WTC11 (cell line): ENCODE data around the gene NRXN3. TPM values are rescaled to one million over a fixed set of nuclear protein-coding genes. Genes with fewer than 3 reads are reported as not detected.

Source experiments
- ATAC-seq: fragments of 200-7000 bp; cut with Tn5 transposase; 2 replicates; pipeline ENCODE4 v1.10.0; 2021; ENCODE audit warnings: mild to moderate bottlenecking, moderate library complexity
- CTCF ChIA-PET: fragments of 300-600 bp; sonication (Branson Sonifier 250); formaldehyde crosslinking; loops from one replicate; lab custom pipeline; 2021; ENCODE audit warnings: antibody characterized with exemption; lab: Charles Lee
- POLR2A ChIA-PET: fragments of 350-600 bp; sonication (Branson Sonifier 250); formaldehyde crosslinking; loops from one replicate; lab custom pipeline; 2021; ENCODE audit warnings: antibody characterized with exemption; lab: Charles Lee
- DNase-seq: peaks from one replicate; pipeline ENCODE4 v3.0.0; 2021; ENCODE audit warnings: low spot score
- H3K27ac Mint-ChIP-seq: 2 replicates; pipeline ENCODE4 v1.8.0; 2021; ENCODE audit warnings: mixed read lengths
- H3K27me3 Mint-ChIP-seq: 2 replicates; pipeline ENCODE4 v1.8.0; 2021; ENCODE audit warnings: low read depth, mild to moderate bottlenecking, moderate library complexity, mixed read lengths
- H3K36me3 Mint-ChIP-seq: 2 replicates; pipeline ENCODE4 v1.8.0; 2021; ENCODE audit warnings: mixed read lengths
- H3K4me1 Mint-ChIP-seq: 2 replicates; pipeline ENCODE4 v1.8.0; 2022; ENCODE audit warnings: mixed read lengths
- H3K4me3 Mint-ChIP-seq: 2 replicates; pipeline ENCODE4 v1.8.0; 2021; ENCODE audit warnings: mild to moderate bottlenecking, moderate library complexity, mixed read lengths
- H3K9me3 Mint-ChIP-seq: 2 replicates; pipeline ENCODE4 v1.8.0; 2021; ENCODE audit warnings: mixed read lengths
- ATF1 ChIP-seq: sonication (generic); formaldehyde crosslinking; IDR thresholded peaks from 2 replicates; pipeline ENCODE4 v1.8.1; 2023; ENCODE audit warnings: mild to moderate bottlenecking, moderate library complexity, missing genetic modification reagents
- CBFB ChIP-seq: sonication (generic); formaldehyde crosslinking; IDR thresholded peaks from 2 replicates; pipeline ENCODE4 v1.8.1; 2022; ENCODE audit warnings: mild to moderate bottlenecking, low read depth, missing genetic modification reagents
- MXD4 ChIP-seq: fragments of 250-450 bp; sonication (Bioruptor Pico); IDR thresholded peaks from 2 replicates; pipeline ENCODE4 v1.8.0; 2021; ENCODE audit warnings: mild to moderate bottlenecking, moderate library complexity, borderline replicate concordance
- OVOL2 ChIP-seq: fragments of 250-450 bp; sonication (Bioruptor Pico); IDR thresholded peaks from 2 replicates; pipeline ENCODE4 v1.9.0; 2021; ENCODE audit warnings: mild to moderate bottlenecking, borderline replicate concordance
- PRRX2 ChIP-seq: fragments of 250-450 bp; sonication (Bioruptor Pico); IDR thresholded peaks from 2 replicates; pipeline ENCODE4 v1.8.0; 2021; ENCODE audit warnings: mild to moderate bottlenecking
- RORB ChIP-seq: fragments of 250-450 bp; sonication (Bioruptor Pico); IDR thresholded peaks from 2 replicates; pipeline ENCODE4 v1.9.0; 2021; ENCODE audit warnings: mild to moderate bottlenecking
- SMAD4 ChIP-seq: sonication (generic); formaldehyde crosslinking; IDR thresholded peaks from 2 replicates; pipeline ENCODE4 v1.8.0; 2022; ENCODE audit warnings: mild to moderate bottlenecking, missing genetic modification reagents
- TEAD1 ChIP-seq: sonication (generic); formaldehyde crosslinking; IDR thresholded peaks from 2 replicates; pipeline ENCODE4 v1.8.0; 2022; ENCODE audit warnings: mild to moderate bottlenecking, missing genetic modification reagents
- TEAD4 ChIP-seq: sonication (generic); formaldehyde crosslinking; IDR thresholded peaks from 2 replicates; pipeline ENCODE4 v1.8.0; 2022; ENCODE audit warnings: mild to moderate bottlenecking, missing genetic modification reagents
- ZNF138 ChIP-seq: sonication (generic); formaldehyde crosslinking; conservative IDR thresholded peaks from 2 replicates; pipeline ENCODE4 v1.8.1; 2022; ENCODE audit warnings: mild to moderate bottlenecking, moderate library complexity, missing genetic modification reagents
- ZNF263 ChIP-seq: sonication (generic); formaldehyde crosslinking; IDR thresholded peaks from 2 replicates; pipeline ENCODE4 v1.8.1; 2022; ENCODE audit warnings: low read depth, mild to moderate bottlenecking, moderate library complexity, missing genetic modification reagents
- ZNF416 ChIP-seq: fragments of 250-450 bp; sonication (Bioruptor Pico); IDR thresholded peaks from 2 replicates; pipeline ENCODE4 v1.9.0; 2021; ENCODE audit warnings: mild to moderate bottlenecking, inconsistent platforms
- ZNF423 ChIP-seq: fragments of 250-450 bp; sonication (Bioruptor Pico); IDR thresholded peaks from 2 replicates; pipeline ENCODE4 v2.1.2; 2022; ENCODE audit warnings: mild to moderate bottlenecking, moderate library complexity
- total RNA-seq: library from RNA; stranded (reverse); gene quantifications from 3 replicates; pipeline ENCODE4 v1.2.3, GENCODE V29; 2021
- TF ChIP-seq, protein P1 (sequence below): fragments of 250-450 bp; sonication (Bioruptor Pico); IDR thresholded peaks from 2 replicates; pipeline ENCODE4 v2.1.2; 2022; ENCODE audit warnings: mild to moderate bottlenecking, moderate library complexity
- TF ChIP-seq, protein P2 (sequence below): sonication (generic); formaldehyde crosslinking; IDR thresholded peaks from 2 replicates; pipeline ENCODE4 v1.8.0; 2022; ENCODE audit warnings: mild to moderate bottlenecking, missing genetic modification reagents
- TF ChIP-seq, protein P3 (sequence below): sonication (generic); formaldehyde crosslinking; conservative IDR thresholded peaks from 2 replicates; pipeline ENCODE4 v1.8.1; 2022; ENCODE audit warnings: mild to moderate bottlenecking, missing genetic modification reagents
- TF ChIP-seq, protein P4 (sequence below): fragments of 250-450 bp; sonication (Bioruptor Pico); IDR thresholded peaks from 2 replicates; pipeline ENCODE4 v1.9.0; 2021; ENCODE audit warnings: mild to moderate bottlenecking, borderline replicate concordance
- TF ChIP-seq, protein P5 (sequence below): fragments of 250-450 bp; sonication (Bioruptor Pico); IDR thresholded peaks from 2 replicates; pipeline ENCODE4 v1.8.0; 2021; ENCODE audit warnings: mild to moderate bottlenecking
- TF ChIP-seq, protein P6 (sequence below): sonication (generic); formaldehyde crosslinking; IDR thresholded peaks from 2 replicates; pipeline ENCODE4 v1.8.1; 2022; ENCODE audit warnings: mild to moderate bottlenecking, missing genetic modification reagents, moderate library complexity, borderline replicate concordance
- TF ChIP-seq, protein P7 (sequence below): sonication (generic); formaldehyde crosslinking; IDR thresholded peaks from 2 replicates; pipeline ENCODE4 v1.8.1; 2023; ENCODE audit warnings: mild to moderate bottlenecking, missing genetic modification reagents

NRXN3 gene
- total RNA-seq, 1 experiment from 2014 or later = 3.0 TPM

DNA sequence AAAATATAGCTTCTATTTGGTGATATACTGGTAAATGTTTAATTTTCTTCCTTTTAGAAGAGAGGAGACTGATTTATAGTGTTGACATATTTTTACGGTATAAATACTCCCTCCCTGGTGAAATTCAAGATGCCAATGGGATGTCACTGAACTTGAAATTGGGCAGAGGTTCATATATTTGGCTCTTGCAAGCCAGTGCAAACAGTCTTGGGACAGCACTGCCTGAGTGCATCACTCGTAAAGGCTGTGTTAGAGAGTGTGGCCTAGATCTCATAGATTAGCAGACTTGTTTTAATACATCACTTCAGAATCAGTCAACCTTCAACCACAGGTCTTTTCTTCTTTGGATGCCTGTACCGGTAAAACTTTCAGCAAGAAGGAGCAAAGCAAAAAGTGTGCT, 681.0 kb downstream of the NRXN3 start:
- CTCF ChIA-PET = interaction anchor here (0.7 to 3.8 kb wide), 2 partner anchors 51 to 93 kb away, joined by 3 to 16 read pairs; no protein-coding TSS in a partner anchor
- ATAC-seq (no peak), DNase-seq (no peak)
- H3K9me3 Mint-ChIP-seq = no peaks in the 10 kb centered on the region
- H3K4me1 Mint-ChIP-seq = peaks cover 39% of the 10 kb centered on the region
- no peaks in the 10 kb centered on the region for H3K36me3 Mint-ChIP-seq
- no peak for TF ChIP-seq OVOL2 (CRISPR knock-in tag)
- no peak for TF ChIP-seq ATF1
- TF ChIP-seq PRRX2 (CRISPR knock-in tag) = no peak
- TF ChIP-seq, protein P1, sequence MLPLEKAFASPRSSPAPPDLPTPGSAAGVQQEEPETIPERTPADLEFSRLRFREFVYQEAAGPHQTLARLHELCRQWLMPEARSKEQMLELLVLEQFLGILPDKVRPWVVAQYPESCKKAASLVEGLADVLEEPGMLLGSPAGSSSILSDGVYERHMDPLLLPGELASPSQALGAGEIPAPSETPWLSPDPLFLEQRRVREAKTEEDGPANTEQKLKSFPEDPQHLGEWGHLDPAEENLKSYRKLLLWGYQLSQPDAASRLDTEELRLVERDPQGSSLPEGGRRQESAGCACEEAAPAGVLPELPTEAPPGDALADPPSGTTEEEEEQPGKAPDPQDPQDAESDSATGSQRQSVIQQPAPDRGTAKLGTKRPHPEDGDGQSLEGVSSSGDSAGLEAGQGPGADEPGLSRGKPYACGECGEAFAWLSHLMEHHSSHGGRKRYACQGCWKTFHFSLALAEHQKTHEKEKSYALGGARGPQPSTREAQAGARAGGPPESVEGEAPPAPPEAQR (CRISPR knock-in tag) = no peak
- no peak for TF ChIP-seq ZNF263
- TF ChIP-seq, protein P2, sequence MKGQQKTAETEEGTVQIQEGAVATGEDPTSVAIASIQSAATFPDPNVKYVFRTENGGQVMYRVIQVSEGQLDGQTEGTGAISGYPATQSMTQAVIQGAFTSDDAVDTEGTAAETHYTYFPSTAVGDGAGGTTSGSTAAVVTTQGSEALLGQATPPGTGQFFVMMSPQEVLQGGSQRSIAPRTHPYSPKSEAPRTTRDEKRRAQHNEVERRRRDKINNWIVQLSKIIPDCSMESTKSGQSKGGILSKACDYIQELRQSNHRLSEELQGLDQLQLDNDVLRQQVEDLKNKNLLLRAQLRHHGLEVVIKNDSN = no peak
- no peak for TF ChIP-seq MXD4 (CRISPR knock-in tag)
- no peak for TF ChIP-seq ZNF138 (CRISPR knock-in tag)
- no peak for TF ChIP-seq TEAD4 (CRISPR knock-in tag)
- TF ChIP-seq, protein P3, sequence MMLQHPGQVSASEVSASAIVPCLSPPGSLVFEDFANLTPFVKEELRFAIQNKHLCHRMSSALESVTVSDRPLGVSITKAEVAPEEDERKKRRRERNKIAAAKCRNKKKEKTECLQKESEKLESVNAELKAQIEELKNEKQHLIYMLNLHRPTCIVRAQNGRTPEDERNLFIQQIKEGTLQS (CRISPR knock-in tag) = no peak
- no peak for TF ChIP-seq TEAD1 (CRISPR knock-in tag)
- TF ChIP-seq SMAD4 (CRISPR knock-in tag) = no peak
- no peak for TF ChIP-seq ZNF423 (CRISPR knock-in tag)
- TF ChIP-seq, protein P4, sequence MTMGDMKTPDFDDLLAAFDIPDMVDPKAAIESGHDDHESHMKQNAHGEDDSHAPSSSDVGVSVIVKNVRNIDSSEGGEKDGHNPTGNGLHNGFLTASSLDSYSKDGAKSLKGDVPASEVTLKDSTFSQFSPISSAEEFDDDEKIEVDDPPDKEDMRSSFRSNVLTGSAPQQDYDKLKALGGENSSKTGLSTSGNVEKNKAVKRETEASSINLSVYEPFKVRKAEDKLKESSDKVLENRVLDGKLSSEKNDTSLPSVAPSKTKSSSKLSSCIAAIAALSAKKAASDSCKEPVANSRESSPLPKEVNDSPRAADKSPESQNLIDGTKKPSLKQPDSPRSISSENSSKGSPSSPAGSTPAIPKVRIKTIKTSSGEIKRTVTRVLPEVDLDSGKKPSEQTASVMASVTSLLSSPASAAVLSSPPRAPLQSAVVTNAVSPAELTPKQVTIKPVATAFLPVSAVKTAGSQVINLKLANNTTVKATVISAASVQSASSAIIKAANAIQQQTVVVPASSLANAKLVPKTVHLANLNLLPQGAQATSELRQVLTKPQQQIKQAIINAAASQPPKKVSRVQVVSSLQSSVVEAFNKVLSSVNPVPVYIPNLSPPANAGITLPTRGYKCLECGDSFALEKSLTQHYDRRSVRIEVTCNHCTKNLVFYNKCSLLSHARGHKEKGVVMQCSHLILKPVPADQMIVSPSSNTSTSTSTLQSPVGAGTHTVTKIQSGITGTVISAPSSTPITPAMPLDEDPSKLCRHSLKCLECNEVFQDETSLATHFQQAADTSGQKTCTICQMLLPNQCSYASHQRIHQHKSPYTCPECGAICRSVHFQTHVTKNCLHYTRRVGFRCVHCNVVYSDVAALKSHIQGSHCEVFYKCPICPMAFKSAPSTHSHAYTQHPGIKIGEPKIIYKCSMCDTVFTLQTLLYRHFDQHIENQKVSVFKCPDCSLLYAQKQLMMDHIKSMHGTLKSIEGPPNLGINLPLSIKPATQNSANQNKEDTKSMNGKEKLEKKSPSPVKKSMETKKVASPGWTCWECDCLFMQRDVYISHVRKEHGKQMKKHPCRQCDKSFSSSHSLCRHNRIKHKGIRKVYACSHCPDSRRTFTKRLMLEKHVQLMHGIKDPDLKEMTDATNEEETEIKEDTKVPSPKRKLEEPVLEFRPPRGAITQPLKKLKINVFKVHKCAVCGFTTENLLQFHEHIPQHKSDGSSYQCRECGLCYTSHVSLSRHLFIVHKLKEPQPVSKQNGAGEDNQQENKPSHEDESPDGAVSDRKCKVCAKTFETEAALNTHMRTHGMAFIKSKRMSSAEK (CRISPR knock-in tag) = no peak
- TF ChIP-seq CBFB (CRISPR knock-in tag) = no peak
- no peak for TF ChIP-seq RORB (CRISPR knock-in tag)
- TF ChIP-seq, protein P5, sequence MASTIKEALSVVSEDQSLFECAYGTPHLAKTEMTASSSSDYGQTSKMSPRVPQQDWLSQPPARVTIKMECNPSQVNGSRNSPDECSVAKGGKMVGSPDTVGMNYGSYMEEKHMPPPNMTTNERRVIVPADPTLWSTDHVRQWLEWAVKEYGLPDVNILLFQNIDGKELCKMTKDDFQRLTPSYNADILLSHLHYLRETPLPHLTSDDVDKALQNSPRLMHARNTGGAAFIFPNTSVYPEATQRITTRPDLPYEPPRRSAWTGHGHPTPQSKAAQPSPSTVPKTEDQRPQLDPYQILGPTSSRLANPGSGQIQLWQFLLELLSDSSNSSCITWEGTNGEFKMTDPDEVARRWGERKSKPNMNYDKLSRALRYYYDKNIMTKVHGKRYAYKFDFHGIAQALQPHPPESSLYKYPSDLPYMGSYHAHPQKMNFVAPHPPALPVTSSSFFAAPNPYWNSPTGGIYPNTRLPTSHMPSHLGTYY (CRISPR knock-in tag) = no peak
- TF ChIP-seq ZNF416 = no peak
- TF ChIP-seq, protein P6, sequence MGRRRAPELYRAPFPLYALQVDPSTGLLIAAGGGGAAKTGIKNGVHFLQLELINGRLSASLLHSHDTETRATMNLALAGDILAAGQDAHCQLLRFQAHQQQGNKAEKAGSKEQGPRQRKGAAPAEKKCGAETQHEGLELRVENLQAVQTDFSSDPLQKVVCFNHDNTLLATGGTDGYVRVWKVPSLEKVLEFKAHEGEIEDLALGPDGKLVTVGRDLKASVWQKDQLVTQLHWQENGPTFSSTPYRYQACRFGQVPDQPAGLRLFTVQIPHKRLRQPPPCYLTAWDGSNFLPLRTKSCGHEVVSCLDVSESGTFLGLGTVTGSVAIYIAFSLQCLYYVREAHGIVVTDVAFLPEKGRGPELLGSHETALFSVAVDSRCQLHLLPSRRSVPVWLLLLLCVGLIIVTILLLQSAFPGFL (CRISPR knock-in tag) = no peak
- TF ChIP-seq, protein P7, sequence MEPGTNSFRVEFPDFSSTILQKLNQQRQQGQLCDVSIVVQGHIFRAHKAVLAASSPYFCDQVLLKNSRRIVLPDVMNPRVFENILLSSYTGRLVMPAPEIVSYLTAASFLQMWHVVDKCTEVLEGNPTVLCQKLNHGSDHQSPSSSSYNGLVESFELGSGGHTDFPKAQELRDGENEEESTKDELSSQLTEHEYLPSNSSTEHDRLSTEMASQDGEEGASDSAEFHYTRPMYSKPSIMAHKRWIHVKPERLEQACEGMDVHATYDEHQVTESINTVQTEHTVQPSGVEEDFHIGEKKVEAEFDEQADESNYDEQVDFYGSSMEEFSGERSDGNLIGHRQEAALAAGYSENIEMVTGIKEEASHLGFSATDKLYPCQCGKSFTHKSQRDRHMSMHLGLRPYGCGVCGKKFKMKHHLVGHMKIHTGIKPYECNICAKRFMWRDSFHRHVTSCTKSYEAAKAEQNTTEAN (CRISPR knock-in tag) = no peak
- TF ChIP-seq, all 79 proteins: peak for 0
- Mint-ChIP-seq H3K27ac (peak overlapping the region; percentile 24), H3K4me3 (no peak overlapping the region), H3K27me3 (no peaks in the 10 kb centered on the region)
- POLR2A ChIA-PET = no interaction called here
